ENCODE data around the gene ARHGAP10.

Gene ARHGAP10

DNA sequence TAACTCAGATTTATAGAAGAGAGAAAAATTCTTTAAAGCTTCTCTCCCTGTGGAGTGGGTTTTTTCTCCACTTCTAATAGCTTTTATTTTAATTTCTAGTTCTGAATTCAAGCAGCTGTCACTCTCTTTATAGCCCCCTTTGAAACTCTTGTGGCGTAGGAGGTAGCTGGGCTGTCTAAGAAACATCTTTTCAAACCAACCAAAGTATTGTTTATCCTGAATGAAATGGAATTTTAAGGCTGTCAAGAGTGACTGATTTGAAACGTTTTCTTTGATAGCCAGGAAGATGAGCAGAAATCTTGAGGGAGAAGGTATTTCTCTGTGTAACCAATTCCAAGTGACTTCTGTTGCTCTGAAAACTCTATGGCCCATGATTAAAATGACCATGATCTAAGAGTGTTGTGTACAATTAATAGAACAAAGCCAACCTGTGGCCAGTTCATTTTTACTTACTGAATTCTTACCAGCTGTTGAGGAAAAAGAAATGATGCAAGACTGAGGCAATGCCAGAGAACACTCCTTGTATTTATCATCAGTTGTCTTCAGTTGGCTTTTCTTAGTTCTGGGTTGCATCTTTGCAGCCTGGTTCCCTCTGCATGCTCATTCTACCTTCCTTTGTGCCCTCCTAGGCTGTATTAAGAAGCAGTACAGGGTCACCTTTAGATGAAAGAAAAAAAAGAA lies 298.4 kb downstream of the ARHGAP10 start:
- peak; percentile 61 to 68 for DNase-seq (ENCODE audit: low read depth in 2 of 2)

DNA sequence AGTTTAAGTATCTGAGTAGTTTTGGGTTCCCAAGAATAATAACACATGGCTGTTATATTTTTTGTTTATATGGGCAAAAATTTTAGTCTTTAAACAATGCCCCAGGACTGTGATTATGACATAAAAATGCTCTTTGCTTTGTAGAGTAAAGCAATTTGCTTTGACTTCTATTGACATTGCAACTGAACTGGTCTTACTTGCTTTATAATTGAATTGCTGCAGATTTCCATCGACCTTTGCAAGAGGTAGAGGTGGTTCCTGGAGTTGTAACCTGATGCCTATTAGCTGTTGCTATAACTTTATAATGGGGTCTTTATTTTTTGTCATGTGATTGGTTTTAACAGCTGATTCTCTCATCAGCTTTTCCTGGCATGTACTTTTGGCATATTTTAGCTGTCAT lies 302.9 kb downstream of the ARHGAP10 start:
- no peak for DNase-seq (ENCODE audit: low read depth in 2 of 2)

DNA sequence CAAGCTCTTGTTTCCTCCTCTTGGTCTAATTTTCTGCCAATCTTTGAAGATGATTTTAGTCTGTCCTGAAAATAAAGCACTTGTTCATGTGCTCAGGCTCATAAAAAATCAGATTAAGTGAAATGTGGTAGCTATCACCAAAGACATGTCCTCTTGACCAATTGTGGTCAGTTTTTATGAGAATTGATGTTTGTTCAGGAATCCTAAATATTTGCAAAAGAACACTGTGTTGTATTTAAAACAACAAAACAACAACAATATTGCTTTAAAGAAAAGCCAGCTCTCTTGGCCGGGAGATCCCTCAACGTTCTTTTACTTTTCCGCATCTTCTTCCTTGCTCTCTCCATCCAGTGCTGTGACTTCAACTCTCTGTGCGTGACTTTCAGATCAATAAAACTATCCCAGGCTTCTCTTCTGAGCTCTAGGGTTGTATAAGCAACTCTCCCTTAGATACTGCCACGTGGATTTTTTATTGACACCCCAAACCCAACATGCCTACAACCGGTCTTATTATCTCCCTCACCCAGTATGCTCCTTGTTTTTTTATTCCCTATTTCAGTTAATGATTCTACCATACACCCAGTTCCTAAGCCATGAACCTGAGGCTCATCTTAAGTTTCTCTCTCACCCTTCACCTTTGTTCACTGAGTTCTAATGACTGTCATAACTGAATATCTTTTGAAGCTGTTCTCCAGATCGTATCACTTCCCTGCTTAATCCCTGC lies 309.9 kb downstream of the ARHGAP10 start:
- DNase-seq (ENCODE audit: low read depth in 2 of 2) = no peak

DNA sequence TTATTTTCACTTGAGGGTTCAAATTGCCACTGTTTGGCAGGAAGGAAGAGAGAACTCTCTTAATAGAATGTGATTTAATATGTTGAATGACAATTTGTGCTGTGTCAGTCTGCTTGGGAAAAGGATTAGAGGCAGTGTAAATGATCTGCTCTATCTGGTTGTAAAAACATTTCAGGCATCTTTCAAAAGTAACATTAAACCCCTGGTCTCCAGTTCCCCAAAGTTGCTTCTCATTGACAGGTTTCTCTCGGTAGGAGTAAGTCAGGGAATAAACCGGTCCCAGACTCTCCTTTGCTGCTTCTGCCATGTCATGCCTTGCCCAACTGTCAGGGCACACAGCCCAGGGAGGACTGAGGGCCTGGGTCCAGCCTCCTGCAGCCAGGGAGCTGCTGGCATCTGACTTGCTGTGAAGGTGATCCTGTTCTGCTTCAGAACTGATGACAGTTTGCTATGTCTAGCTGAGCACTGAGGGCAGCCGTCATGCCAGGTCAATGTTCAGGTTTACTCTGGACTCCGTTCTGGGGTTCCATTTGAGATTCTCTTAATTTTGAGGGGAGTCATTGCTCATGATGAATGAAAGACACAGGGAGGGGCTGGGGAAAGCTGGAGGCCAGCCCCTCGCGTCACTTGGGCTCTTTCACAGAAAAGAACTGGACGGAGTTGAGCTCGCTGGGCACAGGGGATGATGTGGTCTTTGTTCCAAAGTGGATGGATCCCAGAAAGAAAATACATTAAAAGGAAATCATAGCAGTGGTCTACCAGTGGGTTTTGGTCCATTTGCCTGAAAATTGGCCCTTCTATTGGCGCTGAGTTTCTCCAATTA lies 312.4 kb downstream of the ARHGAP10 start:
- no peak for DNase-seq (ENCODE audit: low read depth in 2 of 2)

- DNase-seq (ENCODE audit: low read depth in 2 of 2) = no peak
Observed at GRCh38 chr4:148044912-148045352, 313.0 kb downstream of the ARHGAP10 start.

- no peak for DNase-seq (ENCODE audit: low read depth in 2 of 2)
Observed at GRCh38 chr4:148048598-148048997, 316.7 kb downstream of the ARHGAP10 start.

- DNase-seq (ENCODE audit: low read depth in 2 of 2) = no peak
Observed at GRCh38 chr4:148051403-148051802, 319.5 kb downstream of the ARHGAP10 start.

GRCh38 chr4:148052448-148052847 lies 320.6 kb downstream of the ARHGAP10 start:
- DNase-seq (ENCODE audit: low read depth in 2 of 2) = no peak

DNA sequence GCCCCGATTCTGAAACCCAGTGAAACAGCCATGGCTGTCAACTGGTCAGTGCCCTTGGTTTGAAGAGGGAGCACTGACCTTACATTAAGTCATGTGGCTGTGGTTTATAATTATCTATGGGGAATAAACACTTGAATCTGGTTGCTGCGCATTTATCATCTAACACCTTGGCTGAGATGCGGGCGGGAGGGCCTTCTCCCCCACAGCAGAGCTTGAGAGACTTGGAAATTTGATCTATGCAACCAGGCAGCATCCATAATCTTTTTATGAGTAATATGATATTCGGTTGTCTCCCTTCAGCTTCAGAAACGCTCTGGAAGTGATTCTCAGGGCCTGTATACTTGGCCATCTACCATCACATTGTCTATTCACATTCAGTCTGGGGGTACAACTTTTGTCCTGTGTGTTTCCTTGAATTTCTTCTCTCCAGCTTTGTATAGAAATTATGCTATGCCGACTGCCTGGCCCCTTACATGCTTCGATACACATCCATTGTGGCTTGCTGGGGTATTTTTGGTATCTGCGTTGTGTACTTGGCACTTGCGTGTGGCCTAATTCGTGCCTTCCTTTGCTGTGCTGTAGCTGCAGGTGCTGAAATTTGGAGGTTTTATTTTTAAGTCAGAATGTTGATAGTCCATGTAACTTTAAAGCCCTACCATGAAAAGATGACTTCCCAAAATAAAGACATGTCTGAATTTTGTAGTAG lies 321.6 kb downstream of the ARHGAP10 start:
- DNase-seq (ENCODE audit: low read depth in 2 of 2) = no peak

GRCh38 chr4:148054275-148054674 lies 322.4 kb downstream of the ARHGAP10 start:
- no peak for DNase-seq (ENCODE audit: low read depth in 2 of 2)

GRCh38 chr4:148055844-148056243 lies 324.0 kb downstream of the ARHGAP10 start:
- DNase-seq (ENCODE audit: low read depth in 2 of 2) = no peak

- peak; percentile 5 to 17 for DNase-seq (ENCODE audit: low read depth in 2 of 2)
Observed at GRCh38 chr4:148056879-148057278, 325.0 kb downstream of the ARHGAP10 start.

DNA sequence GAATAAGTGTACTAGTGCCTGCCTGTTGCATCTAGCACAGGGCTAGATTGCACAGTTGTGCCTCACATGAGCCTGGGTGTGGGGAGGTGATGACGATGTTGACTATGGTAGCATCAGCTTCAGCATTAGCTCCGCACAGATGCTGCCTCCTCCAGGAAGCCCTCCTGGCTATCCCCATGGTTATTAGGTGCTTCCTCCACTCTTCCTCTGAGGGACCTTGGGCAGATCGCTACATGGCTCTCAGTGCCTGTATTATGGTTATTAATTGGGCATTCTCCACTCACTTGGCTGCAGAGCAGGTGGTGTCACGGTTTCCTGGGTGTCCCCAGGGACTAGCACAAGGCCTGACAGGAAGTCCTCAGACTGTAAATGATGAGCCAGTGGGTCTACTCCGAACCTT lies 325.6 kb downstream of the ARHGAP10 start:
- no peak for DNase-seq (ENCODE audit: low read depth in 2 of 2)

DNA sequence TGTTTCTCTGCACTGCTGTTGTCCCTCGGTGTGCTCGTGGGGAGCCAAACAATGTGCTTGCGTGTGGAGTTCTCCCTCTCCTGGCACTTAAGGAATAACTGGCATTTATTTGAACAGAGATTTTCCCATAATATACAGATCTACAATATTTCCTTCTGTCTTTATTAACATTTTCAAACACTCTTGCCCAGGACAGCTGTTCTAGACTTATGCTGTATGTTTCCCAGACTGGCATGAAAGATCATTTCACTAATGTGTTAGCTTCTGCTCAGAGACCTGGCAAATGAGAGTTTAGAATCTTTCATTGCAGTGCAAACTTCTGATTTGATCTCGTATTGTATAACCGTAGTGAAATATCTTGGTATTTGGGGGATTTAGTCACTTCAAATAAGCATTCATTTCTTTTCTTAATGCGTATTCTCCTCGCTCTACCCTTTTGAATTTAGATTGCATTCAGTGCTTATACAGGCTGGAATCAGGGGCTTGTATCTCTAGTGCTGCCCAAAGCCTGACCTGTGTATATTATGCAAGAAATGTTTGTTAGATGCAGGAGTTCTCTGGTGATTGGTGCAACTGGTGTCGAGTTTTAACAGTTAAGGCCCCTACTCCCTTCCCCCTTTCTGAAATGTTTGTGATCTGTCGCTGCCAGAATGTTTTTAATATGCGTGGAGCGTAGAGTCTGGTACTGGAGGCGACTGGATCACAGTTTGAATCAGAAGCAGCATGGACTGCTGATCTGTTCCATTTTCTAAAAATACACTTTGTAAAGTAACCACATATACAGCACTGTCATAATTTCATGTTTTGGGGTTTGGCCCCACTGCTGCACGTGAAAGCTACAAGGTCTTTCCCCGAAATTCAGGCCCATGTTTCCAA lies 326.3 kb downstream of the ARHGAP10 start:
- DNase-seq (ENCODE audit: low read depth in 2 of 2) = no peak

DNA sequence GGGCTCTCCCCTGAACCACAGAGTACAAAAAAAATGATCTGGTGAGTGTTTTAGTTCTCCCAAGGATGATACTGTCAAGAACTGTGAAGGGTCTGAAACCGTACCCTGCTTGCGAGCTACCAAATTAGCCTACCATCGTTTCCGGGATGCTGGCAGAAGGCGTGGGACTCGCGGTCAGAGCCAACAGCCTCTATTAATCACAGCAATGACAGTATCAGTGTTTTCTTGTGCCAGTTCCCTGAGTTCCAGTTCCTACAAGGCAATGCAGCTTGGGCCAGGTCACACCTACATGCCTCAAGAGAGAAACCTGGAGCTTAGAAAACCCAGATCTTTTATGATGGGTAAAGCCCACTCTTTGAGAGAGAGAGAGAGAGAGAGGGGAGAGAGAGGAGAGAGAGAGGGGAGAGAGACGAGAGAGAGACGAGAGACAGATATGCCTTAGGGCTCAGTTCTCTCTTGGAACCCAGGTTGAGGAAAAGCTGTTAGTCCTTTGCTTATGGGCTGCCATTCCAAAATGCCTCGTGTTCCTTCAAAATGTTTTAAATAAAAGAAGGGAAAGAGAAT lies 327.8 kb downstream of the ARHGAP10 start:
- no peak for DNase-seq (ENCODE audit: low read depth in 2 of 2)

DNA sequence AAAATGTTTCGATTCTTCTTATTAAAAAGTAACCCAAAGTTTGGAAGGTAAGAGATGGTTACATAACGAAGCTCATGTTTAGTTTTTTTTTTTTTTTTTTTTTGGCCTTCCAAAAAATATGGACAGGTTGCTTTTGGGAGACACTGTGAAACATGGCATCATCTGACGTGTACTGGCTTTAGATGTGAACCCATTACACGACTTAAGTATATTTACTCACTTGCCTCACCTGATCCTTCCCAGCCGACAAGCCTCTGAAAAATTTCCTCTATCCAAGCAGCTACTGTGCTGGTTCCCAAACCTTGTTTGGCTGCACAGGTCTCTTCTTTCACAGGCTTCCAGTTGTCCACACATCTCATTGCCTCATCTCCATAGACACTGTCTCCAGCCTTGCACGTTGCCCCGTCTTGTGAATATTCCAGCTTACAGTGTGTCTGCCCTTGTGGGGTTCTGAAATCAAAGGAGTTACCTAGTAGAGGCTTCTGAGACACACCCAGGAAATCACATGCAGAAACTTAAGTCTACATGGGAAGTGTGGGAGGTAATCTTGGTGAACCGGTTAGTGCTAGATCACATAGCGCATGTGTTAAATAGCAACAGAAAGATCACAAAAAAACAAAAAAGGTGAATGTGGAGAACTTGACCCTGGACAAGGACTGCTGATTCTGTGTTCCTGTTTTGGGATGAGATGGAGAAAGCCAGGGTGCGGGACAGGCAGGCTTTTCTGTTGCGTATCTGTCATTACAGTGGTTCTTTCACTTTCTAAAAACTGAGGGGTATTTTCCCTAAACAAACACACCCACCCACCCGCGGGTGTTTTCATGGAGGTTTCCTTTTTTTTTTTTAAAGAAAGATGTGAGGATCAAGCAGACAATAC lies 328.6 kb downstream of the ARHGAP10 start:
- DNase-seq (ENCODE audit: low read depth in 2 of 2) = no peak

DNA sequence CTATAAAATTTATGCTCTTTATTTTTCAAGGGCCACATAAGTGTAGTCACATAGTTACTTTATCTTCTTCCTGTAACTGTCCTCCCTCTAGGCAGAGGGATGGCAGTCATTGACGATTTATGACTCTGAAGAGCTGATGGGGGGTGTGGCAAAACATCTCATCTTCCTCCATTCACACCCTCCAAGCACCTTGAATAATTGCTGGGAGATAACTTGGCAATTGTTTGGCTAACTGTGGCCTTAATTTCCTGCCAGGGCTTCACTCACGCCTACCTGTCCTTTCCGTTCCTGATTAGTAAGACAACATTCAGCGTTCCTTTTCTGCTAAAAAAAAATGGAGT lies 329.2 kb downstream of the ARHGAP10 start:
- DNase-seq (ENCODE audit: low read depth in 2 of 2) = no peak

DNA sequence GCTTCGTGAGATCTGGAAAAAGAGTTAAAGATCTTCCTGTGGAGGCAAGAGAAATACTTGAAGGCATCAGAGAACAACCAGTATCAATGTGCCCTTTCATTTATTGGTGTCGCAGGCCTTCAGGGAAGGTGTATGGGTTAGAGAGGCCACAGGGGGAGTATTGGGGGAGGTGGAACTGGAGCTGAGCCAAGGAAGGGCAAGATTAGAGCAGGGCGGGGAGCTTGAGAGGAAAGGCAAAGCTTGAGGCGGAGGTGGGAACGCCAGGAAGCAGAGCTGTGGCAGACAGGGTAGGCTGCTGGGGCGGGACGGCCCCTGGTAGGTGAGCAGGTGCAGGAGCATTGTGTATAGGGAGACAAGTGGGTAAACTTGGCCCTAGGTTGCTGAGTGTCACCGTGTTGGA lies 329.9 kb downstream of the ARHGAP10 start:
- DNase-seq (ENCODE audit: low read depth in 2 of 2) = no peak

DNA sequence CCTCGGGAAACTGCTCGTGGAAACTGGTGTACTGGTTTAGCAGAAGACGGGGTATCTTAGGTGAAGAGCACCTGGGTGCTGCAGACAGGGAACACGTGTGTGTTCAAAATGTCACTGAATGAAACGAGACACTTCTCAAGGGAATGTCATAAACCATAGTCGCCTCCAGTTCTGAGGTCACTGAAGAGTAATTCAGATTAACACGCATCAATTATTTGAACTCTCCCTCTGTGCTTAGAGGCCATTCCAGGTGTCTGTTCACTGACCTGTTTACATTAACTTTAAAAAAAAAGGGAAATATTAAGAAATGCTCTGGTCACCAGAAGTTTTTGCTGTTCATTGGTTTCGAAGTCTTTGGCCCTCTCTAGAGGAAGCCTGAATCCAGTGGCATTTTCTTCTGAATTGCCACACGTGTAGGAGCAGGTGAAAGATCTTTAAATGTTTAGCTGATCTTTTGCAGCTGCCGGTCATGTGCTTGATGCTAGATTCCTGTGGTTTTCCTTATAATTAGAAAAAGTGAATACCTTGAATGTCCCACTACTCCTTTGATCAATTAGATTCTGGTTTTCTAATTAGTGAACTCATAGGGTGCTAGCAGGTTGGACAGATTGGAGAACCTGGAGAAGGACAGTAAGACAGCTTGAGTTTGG lies 330.5 kb downstream of the ARHGAP10 start:
- no peak for DNase-seq (ENCODE audit: low read depth in 2 of 2)

Data from fibroblast of skin of left quadriceps (primary cell).